Measurements from ENCODE around the gene BPIFB6.

Gene BPIFB6

GRCh38 chr20:33016581-33017109 lies 14.8 kb upstream of the BPIFB6 start:
- no peak for DNase-seq

DNA sequence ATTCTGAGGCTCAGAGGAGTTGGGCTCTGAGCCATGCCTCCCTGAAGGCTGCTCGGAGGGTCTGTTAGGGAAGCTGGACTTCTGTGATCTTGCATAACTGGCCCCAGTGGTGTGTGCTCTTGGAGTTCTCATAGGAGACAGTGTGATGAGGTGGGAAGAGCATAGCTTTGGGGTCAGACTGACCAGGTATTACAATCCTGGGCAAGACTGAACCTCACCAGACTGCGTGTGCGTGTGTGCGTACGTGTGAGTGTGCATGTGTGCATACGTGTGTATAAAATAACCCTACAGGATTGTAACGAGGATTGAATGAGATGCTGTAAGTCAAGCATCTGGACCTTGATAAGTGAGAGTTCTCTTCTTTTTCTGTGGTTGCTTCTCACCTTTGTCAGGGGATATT lies 13.9 kb upstream of the BPIFB6 start:
- DNase-seq, result no peak

- no peak for DNase-seq
Measured at GRCh38 chr20:33018169-33018931, 13.1 kb upstream of the BPIFB6 start.

DNA sequence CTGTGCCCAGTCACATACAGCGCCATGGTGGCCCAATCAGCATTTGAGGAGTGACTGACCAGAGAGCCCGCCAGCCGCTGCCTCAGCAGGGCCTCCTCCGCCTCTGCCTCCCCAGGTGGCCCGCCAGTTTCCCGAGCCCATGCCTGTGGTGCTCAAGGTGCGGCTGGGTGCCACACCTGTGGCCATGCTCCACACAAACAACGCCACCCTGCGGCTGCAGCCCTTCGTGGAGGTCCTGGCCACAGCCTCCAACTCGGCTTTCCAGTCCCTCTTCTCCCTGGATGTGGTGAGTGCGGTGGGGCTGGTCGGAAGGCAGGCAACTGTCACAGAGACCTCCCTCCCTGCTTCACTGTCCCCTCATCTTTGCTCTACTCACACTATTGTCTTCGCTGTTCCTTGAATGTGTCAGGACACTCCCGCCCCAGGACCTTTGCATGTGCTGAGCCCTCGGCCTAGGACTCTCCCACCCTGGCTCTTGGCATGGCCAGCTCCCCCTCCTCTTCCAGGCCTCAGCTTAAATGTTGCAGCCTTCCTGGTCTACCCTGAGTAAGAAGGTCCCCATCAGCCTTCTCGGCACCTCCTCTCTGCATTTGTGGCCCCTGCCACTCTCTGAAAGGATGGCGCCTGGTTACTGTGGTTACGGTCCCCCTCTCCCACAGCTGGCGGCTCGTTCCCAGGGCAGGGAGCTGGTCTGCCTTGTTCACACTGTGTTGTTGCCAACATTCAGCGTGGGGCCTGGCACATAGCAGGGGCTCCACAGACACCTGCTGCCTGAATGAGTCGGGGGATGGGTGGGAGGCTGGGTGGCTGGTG lies 11.8 kb upstream of the BPIFB6 start:
- DNase-seq, result no peak

GRCh38 chr20:33020278-33021161 lies 10.9 kb upstream of the BPIFB6 start:
- no peak for DNase-seq

DNA sequence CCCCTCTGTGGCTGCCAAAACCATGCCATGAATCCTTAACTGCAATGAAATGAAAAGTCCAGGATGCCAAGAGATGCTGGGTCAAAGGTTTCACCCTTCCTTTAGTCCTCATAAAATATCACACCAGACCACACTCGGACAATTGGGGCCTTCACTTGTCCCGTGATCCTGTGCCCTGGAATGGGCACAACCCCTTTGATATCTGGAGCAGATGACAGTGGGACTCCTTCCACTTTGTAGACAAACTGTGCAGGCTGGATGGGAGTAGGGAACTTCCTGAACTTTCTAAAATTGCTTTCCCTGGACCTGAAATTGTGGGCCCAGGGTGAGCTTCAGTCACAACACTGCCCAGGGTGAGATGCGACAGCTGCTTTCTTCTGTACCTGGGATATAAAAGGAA lies 9.6 kb upstream of the BPIFB6 start:
- DNase-seq, result no peak

- DNase-seq, result no peak
Measured at GRCh38 chr20:33022289-33022688, 9.2 kb upstream of the BPIFB6 start.

GRCh38 chr20:33022694-33023438 lies 8.6 kb upstream of the BPIFB6 start:
- DNase-seq, result no peak

DNA sequence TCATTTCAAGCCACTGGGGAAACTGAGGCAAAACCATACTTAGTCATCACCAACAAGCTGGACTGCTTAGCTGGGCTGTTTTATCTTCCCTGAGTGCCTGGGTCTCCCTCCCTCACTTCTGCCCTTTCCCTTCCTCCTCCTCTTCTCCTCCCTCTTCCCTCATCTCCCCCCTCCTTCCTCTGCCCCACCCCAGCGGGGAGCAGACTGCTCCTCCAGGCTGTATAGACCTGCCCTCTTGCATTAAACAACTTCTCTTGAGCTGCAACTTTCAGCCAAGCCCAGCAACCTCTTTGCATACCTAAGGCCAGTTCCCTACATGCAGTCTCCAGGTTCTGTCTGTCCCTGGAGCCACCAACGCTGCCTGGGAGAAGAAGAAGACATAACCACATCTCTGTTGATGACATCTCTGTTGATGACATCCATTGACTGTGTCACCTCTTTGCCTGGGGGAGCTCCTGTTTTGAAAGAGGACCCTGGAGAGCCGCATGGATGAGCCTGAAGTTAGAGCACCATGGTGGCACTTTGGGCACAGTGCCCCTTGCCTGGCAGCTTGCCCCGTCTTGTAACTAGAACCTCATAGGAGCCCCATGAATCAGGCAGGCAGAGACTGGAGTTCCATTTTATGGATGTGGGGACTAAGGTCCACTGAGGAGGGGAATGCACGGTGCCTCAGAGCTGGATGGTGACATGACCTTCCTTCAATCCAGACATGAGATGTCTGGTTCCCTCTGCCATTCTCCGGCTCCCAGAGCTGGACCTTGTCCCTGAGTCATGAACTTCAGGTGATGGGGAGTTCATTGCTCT lies 7.8 kb upstream of the BPIFB6 start:
- no peak for DNase-seq

DNA sequence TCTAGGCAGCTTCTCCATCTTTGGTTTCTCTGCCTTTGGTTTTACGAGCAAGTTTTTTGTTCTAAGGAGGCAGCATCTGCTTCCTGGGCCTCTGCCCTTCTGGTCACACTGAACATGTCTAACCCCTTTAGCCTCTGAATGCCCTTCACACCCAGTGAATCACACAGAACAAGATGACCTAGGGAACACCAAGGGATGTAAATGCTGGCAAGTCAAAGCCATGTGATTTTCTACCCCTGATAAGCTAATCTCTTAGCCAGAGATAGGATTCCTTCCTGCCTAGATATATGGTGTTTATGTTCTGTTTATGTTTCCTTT lies 7.2 kb upstream of the BPIFB6 start:
- DNase-seq, result no peak

DNA sequence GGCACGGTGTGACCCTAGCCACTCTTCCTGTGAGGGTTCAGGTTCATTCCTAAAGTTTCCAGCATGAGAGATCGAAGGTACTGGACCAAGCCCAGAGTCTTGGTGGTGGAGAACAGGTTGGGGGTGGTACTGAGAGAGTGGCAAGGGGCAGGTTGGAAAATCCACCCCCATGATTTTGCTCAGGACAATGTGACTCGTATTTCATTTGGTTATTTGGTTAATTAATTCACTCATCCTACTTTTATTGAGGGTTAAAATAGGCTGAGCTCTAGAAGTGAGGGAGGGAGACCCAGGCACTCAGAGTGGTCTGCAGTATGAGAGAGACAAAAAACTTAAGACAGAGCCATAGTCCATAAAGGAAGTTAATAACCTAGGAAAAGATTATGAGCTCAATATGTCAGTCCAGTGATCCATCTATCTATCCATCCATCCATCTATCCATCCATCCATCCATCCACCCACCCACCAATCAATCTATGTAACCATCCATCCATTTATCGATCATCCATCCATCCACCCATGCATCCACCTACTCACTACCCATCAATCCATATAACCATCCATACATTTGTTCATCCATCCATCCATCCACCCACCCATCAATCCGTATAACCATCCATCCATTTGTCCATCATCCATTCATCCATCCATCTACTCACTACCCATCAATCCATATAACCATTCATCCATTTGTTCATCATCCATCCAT lies 6.7 kb upstream of the BPIFB6 start:
- no peak for DNase-seq

- no peak for DNase-seq
Measured at GRCh38 chr20:33025318-33025876, 6.1 kb upstream of the BPIFB6 start.

GRCh38 chr20:33026072-33026778 lies 5.2 kb upstream of the BPIFB6 start:
- no peak for DNase-seq

DNA sequence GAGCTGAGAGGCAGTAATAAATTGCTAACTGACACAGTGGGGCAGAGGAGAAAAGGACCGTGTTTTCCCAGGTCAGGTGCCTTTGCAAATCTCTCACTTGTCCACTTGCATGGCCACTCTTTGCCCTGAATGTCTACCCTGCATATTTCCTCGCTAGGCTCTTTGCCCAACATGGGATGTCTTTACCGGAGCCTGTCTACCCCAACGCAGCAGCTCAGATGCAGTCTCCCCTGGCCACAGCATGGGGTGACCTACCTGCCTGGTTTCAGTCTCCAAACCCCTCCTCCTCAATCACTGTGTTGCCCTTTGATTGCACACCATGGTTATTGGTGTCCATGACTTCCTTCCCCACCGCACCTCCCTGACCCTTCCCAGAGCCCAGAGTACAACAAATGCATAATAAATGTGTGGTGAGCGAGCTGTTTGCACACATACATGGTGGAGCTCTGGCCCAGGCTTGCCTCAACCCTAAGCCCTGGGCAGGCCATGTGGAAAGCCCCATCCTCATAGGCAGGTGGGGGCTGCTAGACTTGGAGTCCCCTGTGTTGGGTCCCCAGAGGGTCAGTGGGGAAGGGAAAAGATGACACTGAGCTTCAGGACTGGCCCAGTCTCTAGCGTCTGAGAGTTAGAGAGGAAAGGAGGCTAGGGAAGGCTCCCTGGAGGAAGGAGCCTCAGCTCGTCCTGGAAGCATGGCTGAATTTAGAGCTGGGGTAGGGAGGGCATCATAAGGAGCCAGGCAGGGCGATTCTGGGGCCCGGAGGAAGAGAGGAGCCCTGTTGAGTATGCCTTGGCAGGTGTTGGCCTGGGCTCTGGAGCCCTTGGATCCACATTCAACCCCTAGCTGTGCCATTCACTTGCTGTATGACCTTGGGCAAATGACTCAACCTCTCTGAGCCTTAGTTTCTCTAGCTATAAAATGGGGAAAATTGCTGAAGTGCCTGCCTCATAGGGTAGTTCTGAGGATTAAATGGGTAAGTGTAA lies 4.4 kb upstream of the BPIFB6 start:
- DNase-seq, result no peak

GRCh38 chr20:33027769-33028751 lies 3.4 kb upstream of the BPIFB6 start:
- DNase-seq, result no peak

- no peak for DNase-seq
Measured at GRCh38 chr20:33028875-33029274, 2.6 kb upstream of the BPIFB6 start.

DNA sequence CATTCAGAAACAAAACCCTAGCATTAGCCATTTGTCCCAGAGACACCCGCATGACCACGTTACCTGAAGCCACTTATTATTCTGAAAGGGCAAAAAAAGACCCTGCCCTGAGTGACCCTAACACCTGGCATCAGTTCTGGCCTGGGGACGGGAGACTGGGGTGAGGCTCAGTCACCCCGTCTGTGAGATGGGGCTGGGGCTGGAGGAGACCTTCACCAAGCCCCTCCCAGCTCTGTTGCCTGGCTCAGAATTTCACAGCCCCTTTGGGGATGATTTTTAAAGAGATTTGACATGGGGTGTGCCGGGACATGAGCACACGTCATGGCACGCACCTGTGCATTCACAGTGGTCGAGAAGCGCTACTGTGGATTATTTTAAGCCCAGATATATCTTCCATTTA lies 1.4 kb upstream of the BPIFB6 start:
- no peak for DNase-seq

All from activated CD4-positive, CD25-positive, alpha-beta regulatory T cell treated with anti-CD3 and anti-CD28 coated beads, Interleukin-2, amount 50 U/mL, for 72 hours (primary cell).